H9 (cell line): ENCODE measurements around the gene SFN. TPM values are rescaled to one million over a fixed set of nuclear protein-coding genes. Genes with fewer than 3 reads are reported as not detected.

Source experiments
- DNase-seq: peaks from one replicate; pipeline ENCODE4 v3.0.0-alpha.2; 2017
- H2AFZ ChIP-seq: one replicate; pipeline ENCODE4 v1.6.1; 2013; ENCODE audit warnings: mild to moderate bottlenecking, low read length, control low read depth, moderate library complexity
- H2AK5ac ChIP-seq: 2 replicates; pipeline ENCODE4 v1.6.1; 2013; ENCODE audit warnings: low read length, control low read depth, mixed read lengths; ENCODE audit not compliant: insufficient read length
- H2BK120ac ChIP-seq: one replicate; pipeline ENCODE4 v1.6.1; 2013; ENCODE audit warnings: low read depth, mild to moderate bottlenecking, low read length, control low read depth, inconsistent platforms; ENCODE audit not compliant: poor library complexity, severe bottlenecking
- H2BK12ac ChIP-seq: 2 replicates; pipeline ENCODE4 v1.6.1; 2013; ENCODE audit warnings: low read length, control low read depth, mixed read lengths, low read depth; ENCODE audit not compliant: insufficient read length
- H2BK15ac ChIP-seq: 2 replicates; pipeline ENCODE4 v1.6.1; 2013; ENCODE audit warnings: low read depth, low read length, control low read depth
- H2BK20ac ChIP-seq: one replicate; pipeline ENCODE4 v1.6.1; 2013; ENCODE audit warnings: low read depth, mild to moderate bottlenecking, low read length, control low read depth, inconsistent platforms; ENCODE audit not compliant: poor library complexity, severe bottlenecking
- H2BK5ac ChIP-seq: 2 replicates; pipeline ENCODE4 v1.6.1; 2013; ENCODE audit warnings: low read length, control low read depth, mixed read lengths; ENCODE audit not compliant: insufficient read length
- H3K14ac ChIP-seq: 2 replicates; pipeline ENCODE4 v1.6.1; 2013; ENCODE audit warnings: low read length, control low read depth; ENCODE audit not compliant: insufficient read depth
- H3K18ac ChIP-seq: 2 replicates; pipeline ENCODE4 v1.6.1; 2013; ENCODE audit warnings: low read depth, mild to moderate bottlenecking, mixed read lengths, low read length, control low read depth; ENCODE audit not compliant: insufficient read length
- H3K23ac ChIP-seq: 2 replicates; pipeline ENCODE4 v1.6.1; 2013; ENCODE audit warnings: low read length, control low read depth, mixed read lengths, low read depth; ENCODE audit not compliant: insufficient read length
- H3K23me2 ChIP-seq: 2 replicates; pipeline ENCODE4 v1.6.1; 2013; ENCODE audit warnings: low read depth, mild to moderate bottlenecking, mixed read lengths, low read length, control low read depth; ENCODE audit not compliant: insufficient read length, poor library complexity, severe bottlenecking
- H3K27ac ChIP-seq: 2 replicates; pipeline ENCODE4 v1.5.1; 2013; ENCODE audit warnings: low read length, control low read depth, mixed read lengths, low read depth; ENCODE audit not compliant: insufficient read length
- H3K27me3 ChIP-seq: 2 replicates; pipeline ENCODE4 v1.6.1; 2013; ENCODE audit warnings: low read length, control low read depth, inconsistent platforms; ENCODE audit not compliant: insufficient read depth
- H3K4ac ChIP-seq: 2 replicates; pipeline ENCODE4 v1.6.1; 2013; ENCODE audit warnings: low read depth, mild to moderate bottlenecking, control low read depth, inconsistent platforms, low read length, moderate library complexity
- H3K4me1 ChIP-seq: 2 replicates; pipeline ENCODE4 v1.6.1; 2013; ENCODE audit warnings: low read length, control low read depth, inconsistent platforms; ENCODE audit not compliant: insufficient read depth
- H3K4me2 ChIP-seq: 2 replicates; pipeline ENCODE4 v1.6.1; 2013; ENCODE audit warnings: low read length, control low read depth, mixed read lengths; ENCODE audit not compliant: insufficient read length, insufficient read depth
- H3K56ac ChIP-seq: 2 replicates; pipeline ENCODE4 v1.6.1; 2013; ENCODE audit warnings: low read depth, mild to moderate bottlenecking, mixed read lengths, low read length, control low read depth; ENCODE audit not compliant: insufficient read length
- H3K79me1 ChIP-seq: 2 replicates; pipeline ENCODE4 v1.6.1; 2013; ENCODE audit warnings: low read depth, mild to moderate bottlenecking, moderate library complexity, low read length, control low read depth, inconsistent platforms; ENCODE audit not compliant: insufficient read depth, poor library complexity, severe bottlenecking
- H3K79me2 ChIP-seq: 2 replicates; pipeline ENCODE4 v1.6.1; 2013; ENCODE audit warnings: low read length, control low read depth, inconsistent platforms; ENCODE audit not compliant: insufficient read depth
- H3K9ac ChIP-seq: 2 replicates; pipeline ENCODE4 v1.6.1; 2013; ENCODE audit warnings: low read length, control low read depth, mixed read lengths; ENCODE audit not compliant: insufficient read length; ENCODE audit errors: extremely low read depth
- H3K9me3 ChIP-seq: one replicate; pipeline ENCODE4 v1.6.1; 2013; ENCODE audit warnings: low read depth, low read length, inconsistent platforms; ENCODE audit not compliant: control insufficient read depth
- H3T11ph ChIP-seq: one replicate; pipeline ENCODE4 v1.6.1; 2013; ENCODE audit warnings: mild to moderate bottlenecking, low read length, control low read depth, inconsistent platforms
- H4K20me1 ChIP-seq: one replicate; pipeline ENCODE4 v1.6.1; 2013; ENCODE audit not compliant: control insufficient read depth, insufficient read length, insufficient read depth
- H4K5ac ChIP-seq: 2 replicates; pipeline ENCODE4 v1.6.1; 2013; ENCODE audit warnings: low read depth, mild to moderate bottlenecking, mixed read lengths, low read length, control low read depth; ENCODE audit not compliant: insufficient read length
- H4K8ac ChIP-seq: replicated peaks from 2 replicates; pipeline ENCODE4 v1.6.1; 2013; ENCODE audit warnings: low read length, control low read depth, mixed read lengths, low read depth; ENCODE audit not compliant: insufficient read length
- H4K91ac ChIP-seq: 2 replicates; pipeline ENCODE4 v1.6.1; 2013; ENCODE audit warnings: low read depth, mild to moderate bottlenecking, moderate library complexity, mixed read lengths, low read length, control low read depth; ENCODE audit not compliant: insufficient read length
- H3K27ac Mint-ChIP-seq, 3 experiments: 2 replicates in 2 of 3; 3 replicates in 1 of 3; pipeline ENCODE4 v1.8.0; 2020 to 2021; ENCODE audit warnings: mixed read lengths in 3 of 3, mild to moderate bottlenecking in 1 of 3, moderate library complexity in 1 of 3
- H3K27me3 Mint-ChIP-seq: 2 replicates; pipeline ENCODE4 v1.8.0; 2021; ENCODE audit warnings: low read depth, mild to moderate bottlenecking, moderate library complexity, mixed read lengths
- H3K36me3 Mint-ChIP-seq, 3 experiments: 2 replicates in 2 of 3; 3 replicates in 1 of 3; pipeline ENCODE4 v1.8.0; 2020 to 2021; ENCODE audit warnings: low read depth in 3 of 3, mixed read lengths in 3 of 3; ENCODE audit not compliant: insufficient read depth in 1 of 3
- H3K4me1 Mint-ChIP-seq, 2 experiments: 2 replicates each; pipeline ENCODE4 v1.8.0; 2020; ENCODE audit warnings: mixed read lengths in 2 of 2
- H3K4me3 Mint-ChIP-seq, 2 experiments: 2 replicates in 1 of 2; 3 replicates in 1 of 2; pipeline ENCODE4 v1.8.0; 2020 to 2021; ENCODE audit warnings: mild to moderate bottlenecking in 2 of 2, mixed read lengths in 2 of 2, moderate library complexity in 1 of 2
- H3K9me3 Mint-ChIP-seq, 2 experiments: 2 replicates in 1 of 2; 3 replicates in 1 of 2; pipeline ENCODE4 v1.8.0; 2020; ENCODE audit warnings: mild to moderate bottlenecking in 2 of 2, mixed read lengths in 2 of 2, moderate library complexity in 1 of 2
- CTCF ChIP-seq: fragments of 200-600 bp; sonication (generic); conservative IDR thresholded peaks from 3 replicates; pipeline ENCODE4 v1.8.0; 2021; ENCODE audit warnings: antibody characterized with exemption, mild to moderate bottlenecking
- WGBS: extraction: QIAGEN DNeasy Blood & Tissue Kit; methylation state at CpG from one replicate; pipeline ENCODE4 v1.1.7; 2013; ENCODE audit warnings: missing lambda C conversion rate, low lambda C conversion rate, mixed read lengths; ENCODE audit not compliant: insufficient read length; ENCODE audit errors: extremely low coverage; 5-methylcytosine and 5-hydroxymethylcytosine counted together
- total RNA-seq: library from RNA; stranded (reverse); gene quantifications from 2 replicates; pipeline ENCODE4 v1.2.1, GENCODE V29; 2021

The SFN gene
- total RNA-seq, 1 experiment from 2014 or later: 4.3 TPM

GRCh38 chr1:26861286-26861701 lies 1.7 kb upstream of the SFN start:
- H3K9ac ChIP-seq: no peak overlapping the region
- H3K27me3 Mint-ChIP-seq: peaks cover 20% of the 10 kb centered on the region
- no CpG with 5 or more reads among the region's 5 CpGs for WGBS

More at GRCh38 chr1:26861286-26861701, 1.7 kb upstream of the SFN start:
- no peaks in the 10 kb centered on the region for H3K79me2 ChIP-seq
- no peak overlapping the region for H2BK120ac ChIP-seq
- no peak overlapping the region for H2BK15ac ChIP-seq
- H3K27ac Mint-ChIP-seq: peak overlapping the region in 2 of 3 experiments; percentile 18 to 38; a peak in 1 of 7 replicates
- H3K27me3 ChIP-seq: no peaks in the 10 kb centered on the region; the same call in 1 of the 2 replicates
- no peak for DNase-seq
- H4K8ac ChIP-seq: no peak overlapping the region
- no peaks in the 10 kb centered on the region for H3K79me1 ChIP-seq
- no peak overlapping the region for H4K5ac ChIP-seq
- no peak overlapping the region for H2BK5ac ChIP-seq
- peak; percentile 55 for TF ChIP-seq CTCF
- no peak overlapping the region for H3K4ac ChIP-seq
- no peaks in the 10 kb centered on the region for H3K36me3 Mint-ChIP-seq
- H2AK5ac ChIP-seq: no peak overlapping the region
- no peak overlapping the region for H3K23ac ChIP-seq
- no peak overlapping the region for H3K14ac ChIP-seq
- H3K23me2 ChIP-seq: peaks cover 4% of the 10 kb centered on the region
- no peaks in the 10 kb centered on the region for H4K20me1 ChIP-seq
- no peaks in the 10 kb centered on the region for H3K9me3 Mint-ChIP-seq
- H3T11ph ChIP-seq: no peak overlapping the region
- H3K4me1 Mint-ChIP-seq: peaks cover 42 to 43% of the 10 kb centered on the region in 2 experiments
- H2BK20ac ChIP-seq: no peak overlapping the region
- H3K4me3 Mint-ChIP-seq: no peak overlapping the region
- no peak overlapping the region for H3K56ac ChIP-seq
- no peaks in the 10 kb centered on the region; the same call in 1 of the 2 replicates for H3K4me1 ChIP-seq
- no peak overlapping the region for H2AFZ ChIP-seq
- no peak overlapping the region for H2BK12ac ChIP-seq
- H3K4me2 ChIP-seq: no peak overlapping the region
- H3K9me3 ChIP-seq: no peaks in the 10 kb centered on the region
- H3K27ac ChIP-seq: no peak overlapping the region
- H3K18ac ChIP-seq: no peak overlapping the region
- no peak overlapping the region for H4K91ac ChIP-seq
